ENCODE results near the gene CLSTN2. TPM values are rescaled to one million over a fixed set of nuclear protein-coding genes. Genes with fewer than 3 reads are reported as not detected.

The CLSTN2 gene
- total RNA-seq, 1 donor from 2014 or later, result 80.9 TPM

GRCh38 chr3:140199743-140200142, 264.8 kb downstream of the CLSTN2 start:
- FAIRE-seq (no peak), DNase-seq (ENCODE audit: low read depth) (no peak)
- Histone ChIP-seq H3K4me1 (ENCODE audit: insufficient read depth, low read length) (no peaks in the 10 kb centered on the region), H3K27ac (ENCODE audit: low read depth, low read length) (no peak overlapping the region), H3K9ac (ENCODE audit: low read length) (no peak overlapping the region), H3K27me3 (ENCODE audit: insufficient read depth, low read length) (peaks cover 2% of the 10 kb centered on the region), H3K4me2 (ENCODE audit: low read length) (no peak overlapping the region), H3K9me3 (ENCODE audit: insufficient read depth, low read depth, low read length) (no peaks in the 10 kb centered on the region), H3K36me3 (ENCODE audit: insufficient read depth, low read length) (no peaks in the 10 kb centered on the region), H4K20me1 (ENCODE audit: insufficient read depth, low read length) (no peaks in the 10 kb centered on the region), H3K4me3 (ENCODE audit: insufficient read depth, low read depth, low read length) (no peak overlapping the region), H3K79me2 (ENCODE audit: insufficient read depth, low read length) (no peaks in the 10 kb centered on the region), H2AFZ (ENCODE audit: low read depth, low read length) (no peak overlapping the region)
- Mint-ChIP-seq H3K4me1 (ENCODE audit: low read depth, unreplicated experiment) (peaks cover 1% of the 10 kb centered on the region), H3K4me3 (ENCODE audit: unreplicated experiment) (no peak overlapping the region), H3K27me3 (ENCODE audit: low read depth, unreplicated experiment) (peaks cover 4% of the 10 kb centered on the region), H3K36me3 (ENCODE audit: low read depth, unreplicated experiment) (no peaks in the 10 kb centered on the region), H3K27ac (ENCODE audit: unreplicated experiment) (no peak overlapping the region), H3K9me3 (ENCODE audit: unreplicated experiment) (no peaks in the 10 kb centered on the region)
- TF ChIP-seq EZH2 (IDR thresholded peaks at IDR 0.05; ENCODE audit: insufficient read depth, low read length), result no peak
- no peak for TF ChIP-seq CTCF (IDR thresholded peaks at IDR 0.05; ENCODE audit: insufficient read depth, low read depth, low read length)

GRCh38 chr3:140203510-140203909, 268.5 kb downstream of the CLSTN2 start:
- Histone ChIP-seq H3K4me3 (ENCODE audit: insufficient read depth, low read depth, low read length) (no peak overlapping the region), H3K27ac (ENCODE audit: low read depth, low read length) (no peak overlapping the region), H4K20me1 (ENCODE audit: insufficient read depth, low read length) (no peaks in the 10 kb centered on the region), H3K79me2 (ENCODE audit: insufficient read depth, low read length) (no peaks in the 10 kb centered on the region), H3K9me3 (ENCODE audit: insufficient read depth, low read depth, low read length) (no peaks in the 10 kb centered on the region), H2AFZ (ENCODE audit: low read depth, low read length) (no peak overlapping the region), H3K4me2 (ENCODE audit: low read length) (no peak overlapping the region), H3K27me3 (ENCODE audit: insufficient read depth, low read length) (peaks cover 2% of the 10 kb centered on the region), H3K4me1 (ENCODE audit: insufficient read depth, low read length) (no peaks in the 10 kb centered on the region), H3K9ac (ENCODE audit: low read length) (no peak overlapping the region), H3K36me3 (ENCODE audit: insufficient read depth, low read length) (no peaks in the 10 kb centered on the region)
- H3K4me3 Mint-ChIP-seq (ENCODE audit: unreplicated experiment), result no peak overlapping the region
- peaks cover 7% of the 10 kb centered on the region for H3K27me3 Mint-ChIP-seq (ENCODE audit: low read depth, unreplicated experiment)
- no peaks in the 10 kb centered on the region for H3K9me3 Mint-ChIP-seq (ENCODE audit: unreplicated experiment)
- no peak overlapping the region for H3K27ac Mint-ChIP-seq (ENCODE audit: unreplicated experiment)
- DNase-seq (ENCODE audit: low read depth) (no peak), FAIRE-seq (no peak)
- TF ChIP-seq CTCF (IDR thresholded peaks at IDR 0.05; ENCODE audit: insufficient read depth, low read depth, low read length) (no peak), EZH2 (IDR thresholded peaks at IDR 0.05; ENCODE audit: insufficient read depth, low read length) (no peak)
- H3K4me1 Mint-ChIP-seq (ENCODE audit: low read depth, unreplicated experiment), result peaks cover 1% of the 10 kb centered on the region
- H3K36me3 Mint-ChIP-seq (ENCODE audit: low read depth, unreplicated experiment), result no peaks in the 10 kb centered on the region

- H3K27me3 ChIP-seq (ENCODE audit: insufficient read depth, low read length), result peaks cover 2% of the 10 kb centered on the region
- FAIRE-seq (no peak), DNase-seq (ENCODE audit: low read depth) (no peak)
- H3K79me2 ChIP-seq (ENCODE audit: insufficient read depth, low read length), result no peaks in the 10 kb centered on the region
- H4K20me1 ChIP-seq (ENCODE audit: insufficient read depth, low read length), result no peaks in the 10 kb centered on the region
- H3K4me1 ChIP-seq (ENCODE audit: insufficient read depth, low read length), result no peaks in the 10 kb centered on the region
- no peak overlapping the region for H3K9ac ChIP-seq (ENCODE audit: low read length)
- no peaks in the 10 kb centered on the region for H3K36me3 Mint-ChIP-seq (ENCODE audit: low read depth, unreplicated experiment)
- H3K36me3 ChIP-seq (ENCODE audit: insufficient read depth, low read length), result no peaks in the 10 kb centered on the region
- H3K9me3 ChIP-seq (ENCODE audit: insufficient read depth, low read depth, low read length), result no peaks in the 10 kb centered on the region
- H3K9me3 Mint-ChIP-seq (ENCODE audit: unreplicated experiment), result no peaks in the 10 kb centered on the region
- H2AFZ ChIP-seq (ENCODE audit: low read depth, low read length), result no peak overlapping the region
- no peak overlapping the region for H3K4me2 ChIP-seq (ENCODE audit: low read length)
- H3K27ac Mint-ChIP-seq (ENCODE audit: unreplicated experiment), result no peak overlapping the region
- H3K27ac ChIP-seq (ENCODE audit: low read depth, low read length), result no peak overlapping the region
- H3K27me3 Mint-ChIP-seq (ENCODE audit: low read depth, unreplicated experiment), result peaks cover 7% of the 10 kb centered on the region
- no peak overlapping the region for H3K4me3 Mint-ChIP-seq (ENCODE audit: unreplicated experiment)
- TF ChIP-seq EZH2 (IDR thresholded peaks at IDR 0.05; ENCODE audit: insufficient read depth, low read length), result no peak
- TF ChIP-seq CTCF (IDR thresholded peaks at IDR 0.05; ENCODE audit: insufficient read depth, low read depth, low read length), result no peak
- H3K4me3 ChIP-seq (ENCODE audit: insufficient read depth, low read depth, low read length), result no peak overlapping the region
- no peaks in the 10 kb centered on the region for H3K4me1 Mint-ChIP-seq (ENCODE audit: low read depth, unreplicated experiment)
These were observed 269.4 kb downstream of the CLSTN2 start for GRCh38 chr3:140204271-140204984.
